ENCODE data around the gene APOL4.

DNA sequence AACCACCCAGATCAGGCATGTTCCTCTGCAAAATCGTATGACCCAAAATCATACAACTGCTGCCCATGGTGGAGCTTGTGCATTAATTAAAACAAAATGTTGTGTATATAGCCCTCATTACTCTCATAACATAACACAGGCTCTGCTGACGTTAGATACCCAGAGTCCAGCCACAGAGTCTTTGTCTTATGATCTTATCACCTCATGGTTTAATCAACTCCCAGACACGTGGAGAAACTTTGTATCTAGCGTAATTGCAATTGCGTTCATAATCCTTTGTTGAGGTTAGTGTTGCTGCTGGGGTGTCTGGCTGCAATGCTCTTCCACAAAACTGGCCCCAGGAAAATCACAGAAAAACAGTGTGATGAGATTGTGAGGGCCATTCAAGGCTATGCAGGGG, 46.3 kb upstream of the APOL4 start:
- TF ChIP-seq, protein P1, sequence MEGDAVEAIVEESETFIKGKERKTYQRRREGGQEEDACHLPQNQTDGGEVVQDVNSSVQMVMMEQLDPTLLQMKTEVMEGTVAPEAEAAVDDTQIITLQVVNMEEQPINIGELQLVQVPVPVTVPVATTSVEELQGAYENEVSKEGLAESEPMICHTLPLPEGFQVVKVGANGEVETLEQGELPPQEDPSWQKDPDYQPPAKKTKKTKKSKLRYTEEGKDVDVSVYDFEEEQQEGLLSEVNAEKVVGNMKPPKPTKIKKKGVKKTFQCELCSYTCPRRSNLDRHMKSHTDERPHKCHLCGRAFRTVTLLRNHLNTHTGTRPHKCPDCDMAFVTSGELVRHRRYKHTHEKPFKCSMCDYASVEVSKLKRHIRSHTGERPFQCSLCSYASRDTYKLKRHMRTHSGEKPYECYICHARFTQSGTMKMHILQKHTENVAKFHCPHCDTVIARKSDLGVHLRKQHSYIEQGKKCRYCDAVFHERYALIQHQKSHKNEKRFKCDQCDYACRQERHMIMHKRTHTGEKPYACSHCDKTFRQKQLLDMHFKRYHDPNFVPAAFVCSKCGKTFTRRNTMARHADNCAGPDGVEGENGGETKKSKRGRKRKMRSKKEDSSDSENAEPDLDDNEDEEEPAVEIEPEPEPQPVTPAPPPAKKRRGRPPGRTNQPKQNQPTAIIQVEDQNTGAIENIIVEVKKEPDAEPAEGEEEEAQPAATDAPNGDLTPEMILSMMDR (IDR thresholded peaks at IDR 0.05): no peak
- no peak for TF ChIP-seq POLR2A (IDR thresholded peaks at IDR 0.05)
